ENCODE results near the gene DDX25. TPM values are rescaled to one million over a fixed set of nuclear protein-coding genes. Genes with fewer than 3 reads are reported as not detected.
"Not testable (repeated sequence)": the region's sequence is repeated elsewhere in the genome, so short reads cannot be mapped to it uniquely, and the experiment has no call there.

Gene DDX25
- under 1 TPM in 1 of 2 experiments, not detected in 1; 0.27 TPM for total RNA-seq

GRCh38 chr11:125903711-125904659 lies at the start of gene DDX25:
Gene DDX25, plus strand, starts transcription at chr11:125904508. Its CDS starts 10 bp downstream, at chr11:125904518.
- POLR2A ChIA-PET, result interaction anchor here (0.7 to 2.3 kb wide), 4 partner anchors 17 to 311 kb away, joined by 3 to 30 read pairs (median 4); partner anchors contain the start of genes HYLS1, RPUSD4 and STT3A

GRCh38 chr11:125857670-125858069 lies 46.6 kb upstream of the DDX25 start:
- CTCF ChIA-PET, POLR2A ChIA-PET: not testable (repeated sequence)

More at GRCh38 chr11:125903711-125904659, at the start of gene DDX25:
- CTCF ChIA-PET, result interaction anchor here (1.2 to 1.9 kb wide), 4 partner anchors 9 to 19 kb away, joined by 3 to 7 read pairs (median 5); partner anchors contain the start of gene HYLS1

- CTCF ChIA-PET, POLR2A ChIA-PET: not testable (repeated sequence)
Observed at GRCh38 chr11:125862786-125863185, 41.5 kb upstream of the DDX25 start.

- CTCF ChIA-PET, POLR2A ChIA-PET: not testable (repeated sequence)
Observed at GRCh38 chr11:125865354-125865753, 39.0 kb upstream of the DDX25 start.

GRCh38 chr11:125869521-125869920 lies 34.8 kb upstream of the DDX25 start:
- POLR2A ChIA-PET, result no interaction called here
- CTCF ChIA-PET, result no interaction called here

GRCh38 chr11:125871391-125872137 lies 32.7 kb upstream of the DDX25 start:
- CTCF ChIA-PET, result interaction anchor here (0.7 kb wide), 2 partner anchors 417 to 481 kb away, joined by 3 to 4 read pairs; no protein-coding TSS in a partner anchor

GRCh38 chr11:125872138-125872491 lies 32.2 kb upstream of the DDX25 start:
- ChIA-PET POLR2A (no interaction called here), CTCF (no interaction called here)

More at GRCh38 chr11:125871391-125872137, 32.7 kb upstream of the DDX25 start:
- POLR2A ChIA-PET, result no interaction called here

GRCh38 chr11:125873881-125874555 lies 30.3 kb upstream of the DDX25 start:
- ChIA-PET POLR2A (no interaction called here), CTCF (no interaction called here)

GRCh38 chr11:125874556-125875124 lies 29.7 kb upstream of the DDX25 start:
- ChIA-PET CTCF (no interaction called here), POLR2A (no interaction called here)

- POLR2A ChIA-PET, result no interaction called here
- CTCF ChIA-PET, result interaction anchor here (0.7 kb wide), 1 partner anchor 536 kb away, joined by 3 read pairs; no protein-coding TSS in a partner anchor
Observed at GRCh38 chr11:125881291-125881690, 23.0 kb upstream of the DDX25 start.

- ChIA-PET POLR2A (no interaction called here), CTCF (no interaction called here)
Observed at GRCh38 chr11:125883375-125883774, 20.9 kb upstream of the DDX25 start.

- CTCF ChIA-PET, result interaction anchor here (0.5 to 1.7 kb wide), 5 partner anchors 12 to 933 kb away, joined by 3 to 5 read pairs (median 3); partner anchors contain the start of genes CCDC15 and DDX25
- POLR2A ChIA-PET, result interaction anchor here (0.6 to 2.1 kb wide), 6 partner anchors 16 to 326 kb away, joined by 3 to 30 read pairs (median 9); partner anchors contain the start of genes CHEK1, DDX25, EI24 and PUS3
Observed at GRCh38 chr11:125886997-125887372, 17.3 kb upstream of the DDX25 start.

GRCh38 chr11:125887373-125888324 lies 16.7 kb upstream of the DDX25 start, which contains the start of gene HYLS1:
Gene HYLS1, plus strand, starts transcription at chr11:125887668. Its CDS starts 11,701 bp downstream, at chr11:125899369.
- ChIA-PET CTCF (interaction anchor here (0.5 to 1.7 kb wide), 6 partner anchors 12 to 934 kb away, joined by 3 to 7 read pairs (median 4); partner anchors contain the start of genes CCDC15, DDX25 and PUS3), POLR2A (interaction anchor here (0.6 to 2.1 kb wide), 9 partner anchors 10 to 934 kb away, joined by 3 to 30 read pairs (median 4); partner anchors contain the start of genes CCDC15, CHEK1, DDX25 and EI24)

- ChIA-PET CTCF (interaction anchor here (1.0 kb wide), 1 partner anchor 12 kb away, joined by 3 read pairs; the partner anchor contains the start of gene PUS3), POLR2A (no interaction called here)
Observed at GRCh38 chr11:125890447-125891100, 13.7 kb upstream of the DDX25 start.

GRCh38 chr11:125892071-125892470 lies 12.2 kb upstream of the DDX25 start:
- ChIA-PET POLR2A (no interaction called here), CTCF (no interaction called here)

GRCh38 chr11:125892994-125893393 lies 11.3 kb upstream of the DDX25 start:
- POLR2A ChIA-PET, result no interaction called here
- CTCF ChIA-PET, result no interaction called here

- CTCF ChIA-PET, result no interaction called here
- POLR2A ChIA-PET, result no interaction called here
Observed at GRCh38 chr11:125901872-125902271, 2.4 kb upstream of the DDX25 start.
